ENCODE measurements around the gene JUP. TPM values are rescaled to one million over a fixed set of nuclear protein-coding genes. Genes with fewer than 3 reads are reported as not detected.

The JUP gene
- total and polyA plus RNA-seq, 2 of the 13 experiments (the other 11 are each of a cell fraction or from before 2014, with no cell fraction given) = 12.1 to 20.6 TPM

- TF ChIP-seq ASH2L (IDR thresholded peaks at IDR 0.05; ENCODE audit: insufficient read length, low read depth, low read length) = no peak
- TF ChIP-seq MTF1 (CRISPR knock-in tag; IDR thresholded peaks at IDR 0.05) = no peak
- TF ChIP-seq SAFB2 (CRISPR knock-in tag; IDR thresholded peaks at IDR 0.05; ENCODE audit: borderline replicate concordance, low read depth) = no peak
- no peak; the same call in 1 of the 2 replicates for TF ChIP-seq ARID4A (CRISPR knock-in tag; IDR thresholded peaks at IDR 0.05; ENCODE audit: borderline replicate concordance)
- TF ChIP-seq ZFP62 (CRISPR knock-in tag; IDR thresholded peaks at IDR 0.05) = no peak
- no peak for TF ChIP-seq ZFP36L1 (CRISPR knock-in tag; IDR thresholded peaks at IDR 0.05)
- no peak for TF ChIP-seq FOXC1 (CRISPR knock-in tag; IDR thresholded peaks at IDR 0.05; ENCODE audit: borderline replicate concordance)
- TF ChIP-seq ZSCAN9 (CRISPR knock-in tag; IDR thresholded peaks at IDR 0.05; ENCODE audit: borderline replicate concordance) = 0 out of 2 replicates have a peak, but pooled peaks have one; percentile 64
- TF ChIP-seq SKIL (CRISPR knock-in tag; IDR thresholded peaks at IDR 0.05; ENCODE audit: borderline replicate concordance) = no peak
- TF ChIP-seq ZNF407 (CRISPR knock-in tag; IDR thresholded peaks at IDR 0.05; ENCODE audit: not compliant biosample characterization) = no peak
- TF ChIP-seq PREB (CRISPR knock-in tag; IDR thresholded peaks at IDR 0.05) = no peak
Observed at GRCh38 chr17:41738077-41738800, 48.3 kb downstream of the JUP start (continued).
